GM21360 (cell line): Measurements from ENCODE around the gene DCAF15.
"Not testable (repeated sequence)": the region's sequence is repeated elsewhere in the genome, so short reads cannot be mapped to it uniquely, and the experiment has no call there.

Source experiments
- ATAC-seq: cut with Tn5 transposase; IDR thresholded peaks from one replicate; pipeline ENCODE4 v1.9.1; 2021; ENCODE audit warnings: mild to moderate bottlenecking, moderate library complexity; ENCODE audit not compliant: unreplicated experiment

The DCAF15 gene

GRCh38 chr19:13952154-13952930 is at the start of gene DCAF15:
Gene DCAF15 (plus strand): TSS chr19:13952509. CDS start chr19:13952513, 4 bp downstream.
- ATAC-seq, result peak; percentile 95

- no peak for ATAC-seq
These were observed 49.2 kb upstream of the DCAF15 start for GRCh38 chr19:13902993-13903555.

- peak; percentile 83 for ATAC-seq
These were observed 46.4 kb upstream of the DCAF15 start, which contains the start of the genes BRME1 and CC2D1A for GRCh38 chr19:13905634-13906520. Gene BRME1 (minus strand): TSS chr19:13906117. CDS start chr19:13904892, 1,225 bp downstream. Gene CC2D1A (plus strand): TSS chr19:13906201. CDS start chr19:13906442, 241 bp downstream.

GRCh38 chr19:13906521-13906904 is 45.8 kb upstream of the DCAF15 start:
- ATAC-seq, result peak; percentile 14

- ATAC-seq, result no peak
These were observed 45.4 kb upstream of the DCAF15 start for GRCh38 chr19:13906910-13907309.

- no peak for ATAC-seq
These were observed 43.6 kb upstream of the DCAF15 start for GRCh38 chr19:13908674-13909073.

- no peak for ATAC-seq
These were observed 42.9 kb upstream of the DCAF15 start for GRCh38 chr19:13909430-13909829.

- no peak for ATAC-seq
These were observed 39.0 kb upstream of the DCAF15 start for GRCh38 chr19:13913352-13913751.

GRCh38 chr19:13914777-13915176 is 37.5 kb upstream of the DCAF15 start:
- no peak for ATAC-seq

GRCh38 chr19:13917888-13918406 is 34.4 kb upstream of the DCAF15 start:
- ATAC-seq, result no peak

GRCh38 chr19:13918726-13919411 is 33.4 kb upstream of the DCAF15 start:
- ATAC-seq, result no peak

- ATAC-seq, result no peak
These were observed 31.8 kb upstream of the DCAF15 start for GRCh38 chr19:13920524-13920923.

GRCh38 chr19:13920940-13921747 is 31.2 kb upstream of the DCAF15 start:
- no peak for ATAC-seq

GRCh38 chr19:13922118-13922517 is 30.2 kb upstream of the DCAF15 start:
- ATAC-seq, result not testable (repeated sequence)

GRCh38 chr19:13923194-13923987 is 28.9 kb upstream of the DCAF15 start:
- ATAC-seq, result no peak

- no peak for ATAC-seq
These were observed 26.3 kb upstream of the DCAF15 start for GRCh38 chr19:13926010-13926409.

GRCh38 chr19:13926715-13927114 is 25.6 kb upstream of the DCAF15 start:
- ATAC-seq, result no peak

- ATAC-seq, result no peak
These were observed 23.0 kb upstream of the DCAF15 start for GRCh38 chr19:13929340-13929739.

GRCh38 chr19:13929956-13930355 is 22.4 kb upstream of the DCAF15 start:
- no peak for ATAC-seq
